Measurements from ENCODE around the gene TMEM106B.

The TMEM106B gene

GRCh38 chr7:12290761-12291160 is 79.7 kb downstream of the TMEM106B start:
- no peak for TF ChIP-seq CTCF (IDR thresholded peaks at IDR 0.05; ENCODE audit: insufficient read depth, low read length)
- no peak for TF ChIP-seq GABPA (IDR thresholded peaks at IDR 0.05; ENCODE audit: low read depth)
- no peak for TF ChIP-seq POLR2AphosphoS5 (IDR thresholded peaks at IDR 0.05; ENCODE audit: low read depth)
- no peak for TF ChIP-seq REST (IDR thresholded peaks at IDR 0.05; ENCODE audit: insufficient replicate concordance, low read depth)
- no peak for TF ChIP-seq SPI1 (IDR thresholded peaks at IDR 0.05; ENCODE audit: borderline replicate concordance, low read depth)
- Histone ChIP-seq H3K4me3 (replicated peaks; ENCODE audit: insufficient read depth, low read length) (no peak overlapping the region), H3K27ac (replicated peaks) (no peak overlapping the region), H3K27me3 (ENCODE audit: insufficient read depth, poor library complexity, severe bottlenecking) (no peaks in the 10 kb centered on the region)
- no peak for DNase-seq (ENCODE audit: low read depth in 1 of 2, low spot score in 1 of 2)

- TF ChIP-seq GABPA (IDR thresholded peaks at IDR 0.05; ENCODE audit: low read depth), result no peak
- no peak for TF ChIP-seq REST (IDR thresholded peaks at IDR 0.05; ENCODE audit: insufficient replicate concordance, low read depth)
- TF ChIP-seq CTCF (IDR thresholded peaks at IDR 0.05; ENCODE audit: insufficient read depth, low read length), result no peak
- no peak for TF ChIP-seq SPI1 (IDR thresholded peaks at IDR 0.05; ENCODE audit: borderline replicate concordance, low read depth)
- TF ChIP-seq POLR2AphosphoS5 (IDR thresholded peaks at IDR 0.05; ENCODE audit: low read depth), result no peak
- no peak overlapping the region for H3K27ac ChIP-seq (replicated peaks)
- no peak for DNase-seq (ENCODE audit: low read depth in 1 of 2, low spot score in 1 of 2)
These were observed 80.8 kb downstream of the TMEM106B start for GRCh38 chr7:12291870-12292269.

More at GRCh38 chr7:12291870-12292269, 80.8 kb downstream of the TMEM106B start:
- no peak overlapping the region for H3K4me3 ChIP-seq (replicated peaks; ENCODE audit: insufficient read depth, low read length)
- no peaks in the 10 kb centered on the region for H3K27me3 ChIP-seq (ENCODE audit: insufficient read depth, poor library complexity, severe bottlenecking)
